IMR-90 (cell line): ENCODE measurements around the gene AMT. TPM values are rescaled to one million over a fixed set of nuclear protein-coding genes. Genes with fewer than 3 reads are reported as not detected.

Experiments
- ATAC-seq: fragments of 200-7000 bp; cut with Tn5 transposase; 2 replicates; pipeline ENCODE4 v1.9.1; 2020; ENCODE audit warnings: low read depth, mild to moderate bottlenecking, moderate library complexity
- BruUV-seq: library from RNA; stranded (reverse); fragments of 400-500 nt; replicated peaks from 2 replicates; lab custom pipeline; 2021; lab: Mats Ljungman, UMichigan
- CTCF ChIA-PET: fragments of 300-600 bp; formaldehyde crosslinking; extraction: SDS; loops from one replicate; lab custom pipeline; 2021; ENCODE audit warnings: antibody characterized with exemption; lab: Yijun Ruan, JAX
- POLR2A ChIA-PET: fragments of 300-600 bp; sonication (Branson Sonifier 250); formaldehyde crosslinking; loops from one replicate; lab custom pipeline; 2022; ENCODE audit warnings: antibody characterized with exemption; ENCODE audit not compliant: unreplicated experiment; lab: Charles Lee
- DNase-seq: peaks from one replicate; pipeline ENCODE4 v3.0.0; 2013
- H2AFZ ChIP-seq: replicated peaks from 2 replicates; pipeline ENCODE3; 2013; ENCODE audit warnings: low read length, mild to moderate bottlenecking; ENCODE audit not compliant: poor library complexity
- H2AK5ac ChIP-seq: 2 replicates; pipeline ENCODE4 v1.6.1; 2013; ENCODE audit warnings: low read depth, low read length, inconsistent platforms
- H2AK9ac ChIP-seq: replicated peaks from 2 replicates; pipeline ENCODE3; 2013; ENCODE audit warnings: mild to moderate bottlenecking, low read depth, low read length, moderate library complexity; ENCODE audit not compliant: poor library complexity
- H2BK120ac ChIP-seq: 2 replicates; pipeline ENCODE4 v1.6.1; 2013; ENCODE audit warnings: low read depth, low read length, inconsistent platforms
- H2BK15ac ChIP-seq: 3 replicates; pipeline ENCODE4 v1.6.1; 2013; ENCODE audit warnings: low read depth, low read length, inconsistent platforms
- H2BK20ac ChIP-seq: 2 replicates; pipeline ENCODE4 v1.6.1; 2013; ENCODE audit warnings: low read depth, mild to moderate bottlenecking, inconsistent platforms, low read length, moderate library complexity
- H2BK5ac ChIP-seq: 2 replicates; pipeline ENCODE4 v1.6.1; 2013; ENCODE audit warnings: mild to moderate bottlenecking, low read depth, low read length, inconsistent platforms; ENCODE audit not compliant: poor library complexity, severe bottlenecking
- H3K14ac ChIP-seq: replicated peaks from 2 replicates; pipeline ENCODE4 v1.6.1; 2013; ENCODE audit warnings: low read depth, low read length, inconsistent platforms
- H3K18ac ChIP-seq: 2 replicates; pipeline ENCODE4 v1.6.1; 2013; ENCODE audit warnings: low read depth, low read length, control low read depth
- H3K23ac ChIP-seq: 2 replicates; pipeline ENCODE4 v1.6.1; 2013; ENCODE audit warnings: low read depth, low read length, inconsistent platforms
- H3K27ac ChIP-seq: 2 replicates; pipeline ENCODE4 v1.5.1; 2013; ENCODE audit warnings: mild to moderate bottlenecking, control low read depth, low read length; ENCODE audit not compliant: insufficient read depth
- H3K27me3 ChIP-seq: 2 replicates; pipeline ENCODE4 v1.6.1; 2013; ENCODE audit warnings: low read length; ENCODE audit not compliant: control insufficient read depth, insufficient read depth
- H3K36me3 ChIP-seq: 2 replicates; pipeline ENCODE4 v1.6.1; 2013; ENCODE audit warnings: low read length, mixed read lengths; ENCODE audit not compliant: control insufficient read depth, insufficient read depth
- H3K4ac ChIP-seq: 2 replicates; pipeline ENCODE4 v1.6.1; 2013; ENCODE audit warnings: low read depth, low read length, inconsistent platforms
- H3K4me1 ChIP-seq: 2 replicates; pipeline ENCODE4 v1.6.1; 2013; ENCODE audit warnings: low read length, mixed read lengths; ENCODE audit not compliant: control insufficient read depth, insufficient read depth
- H3K4me2 ChIP-seq: 2 replicates; pipeline ENCODE4 v1.6.1; 2013; ENCODE audit warnings: low read depth, mild to moderate bottlenecking, control low read depth, low read length, moderate library complexity
- H3K4me3 ChIP-seq: 2 replicates; pipeline ENCODE4 v1.5.1; 2013; ENCODE audit warnings: low read depth, mild to moderate bottlenecking, control low read depth, low read length, moderate library complexity; ENCODE audit not compliant: insufficient read depth
- H3K56ac ChIP-seq: 2 replicates; pipeline ENCODE4 v1.6.1; 2013; ENCODE audit warnings: low read length, inconsistent platforms; ENCODE audit not compliant: insufficient read depth; ENCODE audit errors: extremely low read depth
- H3K79me1 ChIP-seq, 2 experiments: 2 replicates each; pipeline ENCODE4 v1.6.1; 2013; ENCODE audit warnings: low read length in 2 of 2, inconsistent platforms in 1 of 2, low read depth in 1 of 2
- H3K9ac ChIP-seq: 2 replicates; pipeline ENCODE4 v1.6.1; 2013; ENCODE audit warnings: low read depth, low read length, control low read depth
- H3K9me1 ChIP-seq: 2 replicates; pipeline ENCODE4 v1.6.1; 2013; ENCODE audit warnings: low read length, inconsistent platforms; ENCODE audit not compliant: insufficient read depth
- H3K9me3 ChIP-seq: 2 replicates; pipeline ENCODE4 v1.6.1; 2013; ENCODE audit warnings: low read length; ENCODE audit not compliant: control insufficient read depth, insufficient read depth
- H4K20me1 ChIP-seq: 2 replicates; pipeline ENCODE4 v1.6.1; 2013; ENCODE audit warnings: low read length, inconsistent platforms; ENCODE audit not compliant: insufficient read depth
- H4K5ac ChIP-seq: 2 replicates; pipeline ENCODE4 v1.6.1; 2013; ENCODE audit warnings: mild to moderate bottlenecking, low read depth, low read length, control low read depth
- H4K8ac ChIP-seq, 2 experiments: 2 replicates each; pipeline ENCODE4 v1.6.1; 2013; ENCODE audit warnings: low read depth in 2 of 2, low read length in 2 of 2, control low read depth in 1 of 2, inconsistent platforms in 1 of 2
- H4K91ac ChIP-seq: 2 replicates; pipeline ENCODE4 v1.6.1; 2013; ENCODE audit warnings: low read depth, low read length, inconsistent platforms; ENCODE audit not compliant: insufficient read depth
- CHD1 ChIP-seq: IDR thresholded peaks from 2 replicates; pipeline ENCODE4 v1.6.1; 2012; ENCODE audit warnings: low read depth, low read length, improper control_type of control experiment
- FOS ChIP-seq: fragments of 150-350 bp; IDR thresholded peaks from 2 replicates; pipeline ENCODE4 v1.6.1; 2016; ENCODE audit warnings: low read depth, low read length
- NFE2L2 ChIP-seq: fragments of 150-350 bp; IDR thresholded peaks from 2 replicates; pipeline ENCODE4 v1.6.1; 2016; ENCODE audit warnings: low read depth, mild to moderate bottlenecking, low read length
- WGBS, 2 experiments: methylation state at CpG; one replicate each; pipeline versions ENCODE4 v1.1.5 to v1.1.7; 2013; ENCODE audit warnings: missing lambda C conversion rate in 2 of 2; ENCODE audit not compliant: insufficient read length in 1 of 2; ENCODE audit errors: extremely low coverage in 2 of 2; 5-methylcytosine and 5-hydroxymethylcytosine counted together
- dilution Hi-C: fragments of 300-500 bp; cut with HindIII; formaldehyde crosslinking; loops from one replicate; pipeline ENCODE4 v1.14.3; 2018; ENCODE audit warnings: low sequenced_read_pairs; ENCODE audit not compliant: unreplicated experiment
- in situ Hi-C: fragments of 300-500 bp; cut with MboI; formaldehyde crosslinking; loops from 3 replicates; pipeline ENCODE4 v1.14.3; 2019; ENCODE audit warnings: low sequenced_read_pairs, inconsistent platforms, mixed read lengths
- intact Hi-C: fragments of 100-400 bp; cut with micrococcal nuclease; formaldehyde crosslinking; loops from 2 replicates; pipeline ENCODE4 v1.10.0; 2022
- polyA plus RNA-seq, 3 experiments: library from polyadenylated mRNA; depleted of rRNA; stranded (reverse); fragments of >200 nt; gene quantifications; 2 replicates each; pipeline ENCODE4 v1.2.3, GENCODE V29; 2012; ENCODE audit warnings: low replicate concordance in 1 of 3
- total RNA-seq: library from RNA; depleted of rRNA; stranded (reverse); fragments of >200 nt; gene quantifications from 2 replicates; pipeline ENCODE4 v1.2.3, GENCODE V29; 2012

Gene AMT
- total and polyA plus RNA-seq, 2 of the 4 experiments (the other 2 are of a cell fraction): 0.36 to 5.5 TPM

DNA sequence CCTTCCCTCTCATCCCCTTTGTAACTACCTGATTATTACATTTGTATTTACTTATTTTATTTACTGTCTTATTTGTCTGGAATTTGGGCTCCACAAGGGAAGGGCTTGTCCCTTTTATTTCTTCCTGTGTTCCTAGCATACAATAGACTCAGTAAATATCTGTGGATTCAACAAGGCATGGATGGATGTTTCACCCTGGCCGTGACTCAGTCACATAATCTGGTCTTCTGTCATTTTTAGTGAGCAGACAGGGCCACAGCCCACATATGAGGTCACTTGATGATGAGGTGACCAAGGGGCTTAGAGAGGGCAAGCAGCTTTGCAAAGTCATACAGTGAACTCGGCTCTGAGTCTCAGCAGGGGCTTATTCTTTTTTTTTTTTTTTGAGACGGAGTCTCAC is 39.9 kb upstream of the AMT start:
- 33% methylated on average over 3 of the region's 3 CpGs; no CpG with 5 or more reads in 1 of the 2 experiments for WGBS, 2 experiments

More for the DNA sequence above, 39.9 kb upstream of the AMT start:
- in situ Hi-C loops (no loop called here), dilution Hi-C loops (no loop called here), intact Hi-C loops (no loop called here)
- Histone ChIP-seq H2AFZ (peak overlapping the region; percentile 87), H3K56ac (peak overlapping the region; percentile 8; the same call in 1 of the 2 replicates), H2BK20ac (peak overlapping the region; percentile 61), H3K14ac (peak overlapping the region; percentile 81), H3K9me1 (peaks cover 13% of the 10 kb centered on the region), H3K23ac (peak overlapping the region; percentile 44; the same call in 1 of the 2 replicates), H2BK5ac (peak overlapping the region; percentile 77), H2BK15ac (peak overlapping the region; percentile 45; the same call in 1 of the 3 replicates), H4K5ac (peak overlapping the region; percentile 77), H4K91ac (peak overlapping the region; percentile 72), H3K4me3 (no peak overlapping the region), H2BK120ac (peak overlapping the region; percentile 64), H3K27me3 (no peaks in the 10 kb centered on the region), H4K20me1 (no peaks in the 10 kb centered on the region), H3K9me3 (no peaks in the 10 kb centered on the region), H3K4ac (peak overlapping the region; percentile 84), H3K4me2 (no peak overlapping the region), H3K27ac (no peak overlapping the region), H4K8ac (peak overlapping the region; percentile 13 to 93; a peak in 3 of 4 replicates), H3K4me1 (peaks cover 15% of the 10 kb centered on the region), H3K36me3 (no peaks in the 10 kb centered on the region), H3K18ac (peak overlapping the region; percentile 59; the same call in 1 of the 2 replicates), H3K9ac (peak overlapping the region; percentile 44), H2AK9ac (peak overlapping the region; percentile 89), H2AK5ac (peak overlapping the region; percentile 64; the same call in 1 of the 2 replicates), H3K79me1 (no peaks in the 10 kb centered on the region)
- ATAC-seq (peak; percentile 27), DNase-seq (peak; percentile 67)
- ChIA-PET CTCF (interaction anchor here (0.6 kb wide), 1 partner anchor 1838 kb away, joined by 5 read pairs; no protein-coding TSS in a partner anchor), POLR2A (no interaction called here)
- TF ChIP-seq CHD1 (no peak), NFE2L2 (peak; percentile 44; the same call in 1 of the 2 replicates), FOS (peak; percentile 36; the same call in 1 of the 2 replicates)
- BruUV-seq: no TSS peak
